22Rv1 (cell line): ENCODE results near the gene ISYNA1.

Experiments
- ZFX ChIP-seq: fragments of 450-650 bp; IDR thresholded peaks from 2 replicates; pipeline ENCODE4 v1.6.1; 2017; ENCODE audit warnings: antibody characterized with exemption, borderline replicate concordance
- TF ChIP-seq, protein P1 (sequence below): fragments of 450-650 bp; IDR thresholded peaks from 2 replicates; pipeline ENCODE4 v1.5.1; 2017; ENCODE audit warnings: mild to moderate bottlenecking

DNA sequence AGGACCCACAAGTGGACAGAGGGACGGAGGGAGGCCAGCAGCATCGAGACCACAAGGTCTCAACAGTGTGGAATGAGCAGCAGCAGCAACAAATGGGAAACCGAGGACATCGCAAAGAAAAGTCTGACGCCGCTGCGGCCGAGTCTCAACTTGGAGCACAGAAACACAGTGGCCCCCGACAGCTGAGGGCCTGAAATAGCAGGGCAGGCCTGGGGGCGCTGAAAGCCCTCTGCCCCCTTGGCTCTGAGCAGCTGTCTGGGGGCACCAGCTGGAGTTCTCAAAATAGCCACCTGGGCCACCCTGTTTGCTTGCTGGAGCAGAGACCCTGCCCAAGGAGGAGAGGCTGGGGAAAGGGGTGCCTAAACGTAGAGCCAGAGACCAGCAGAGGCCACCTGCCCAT, 5.9 kb upstream of the ISYNA1 start:
- TF ChIP-seq, protein P1, sequence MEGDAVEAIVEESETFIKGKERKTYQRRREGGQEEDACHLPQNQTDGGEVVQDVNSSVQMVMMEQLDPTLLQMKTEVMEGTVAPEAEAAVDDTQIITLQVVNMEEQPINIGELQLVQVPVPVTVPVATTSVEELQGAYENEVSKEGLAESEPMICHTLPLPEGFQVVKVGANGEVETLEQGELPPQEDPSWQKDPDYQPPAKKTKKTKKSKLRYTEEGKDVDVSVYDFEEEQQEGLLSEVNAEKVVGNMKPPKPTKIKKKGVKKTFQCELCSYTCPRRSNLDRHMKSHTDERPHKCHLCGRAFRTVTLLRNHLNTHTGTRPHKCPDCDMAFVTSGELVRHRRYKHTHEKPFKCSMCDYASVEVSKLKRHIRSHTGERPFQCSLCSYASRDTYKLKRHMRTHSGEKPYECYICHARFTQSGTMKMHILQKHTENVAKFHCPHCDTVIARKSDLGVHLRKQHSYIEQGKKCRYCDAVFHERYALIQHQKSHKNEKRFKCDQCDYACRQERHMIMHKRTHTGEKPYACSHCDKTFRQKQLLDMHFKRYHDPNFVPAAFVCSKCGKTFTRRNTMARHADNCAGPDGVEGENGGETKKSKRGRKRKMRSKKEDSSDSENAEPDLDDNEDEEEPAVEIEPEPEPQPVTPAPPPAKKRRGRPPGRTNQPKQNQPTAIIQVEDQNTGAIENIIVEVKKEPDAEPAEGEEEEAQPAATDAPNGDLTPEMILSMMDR, result no peak
- TF ChIP-seq ZFX, result no peak
